HG03575 (cell line): Measurements from ENCODE around the gene OCSTAMP.

Experiments used
- ATAC-seq: cut with Tn5 transposase; IDR thresholded peaks from one replicate; pipeline ENCODE4 v1.9.1; 2021; ENCODE audit not compliant: unreplicated experiment, insufficient number of reproducible peaks, low FRiP score; ENCODE audit errors: extremely low read depth

The OCSTAMP gene

DNA sequence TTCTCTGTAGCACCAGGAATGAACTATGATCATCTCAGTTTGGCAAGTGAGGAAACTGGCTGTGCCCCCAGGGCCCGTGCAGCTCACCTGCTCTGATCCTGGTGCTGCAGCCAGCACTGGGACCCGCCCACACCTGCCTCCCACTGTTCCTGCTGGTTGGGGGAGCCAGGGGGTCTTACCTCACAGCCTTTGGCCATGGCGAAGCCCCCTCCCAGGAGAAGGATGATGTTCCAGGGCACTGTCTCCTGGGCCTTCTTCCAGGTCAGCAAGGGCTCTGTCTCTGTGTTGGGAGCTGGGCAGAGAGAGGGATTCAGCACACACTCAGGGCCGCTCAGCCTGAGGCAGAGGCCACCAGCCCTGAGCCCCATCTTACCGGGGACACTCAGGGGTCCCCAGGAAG lies 24.9 kb upstream of the OCSTAMP start:
- no peak for ATAC-seq

DNA sequence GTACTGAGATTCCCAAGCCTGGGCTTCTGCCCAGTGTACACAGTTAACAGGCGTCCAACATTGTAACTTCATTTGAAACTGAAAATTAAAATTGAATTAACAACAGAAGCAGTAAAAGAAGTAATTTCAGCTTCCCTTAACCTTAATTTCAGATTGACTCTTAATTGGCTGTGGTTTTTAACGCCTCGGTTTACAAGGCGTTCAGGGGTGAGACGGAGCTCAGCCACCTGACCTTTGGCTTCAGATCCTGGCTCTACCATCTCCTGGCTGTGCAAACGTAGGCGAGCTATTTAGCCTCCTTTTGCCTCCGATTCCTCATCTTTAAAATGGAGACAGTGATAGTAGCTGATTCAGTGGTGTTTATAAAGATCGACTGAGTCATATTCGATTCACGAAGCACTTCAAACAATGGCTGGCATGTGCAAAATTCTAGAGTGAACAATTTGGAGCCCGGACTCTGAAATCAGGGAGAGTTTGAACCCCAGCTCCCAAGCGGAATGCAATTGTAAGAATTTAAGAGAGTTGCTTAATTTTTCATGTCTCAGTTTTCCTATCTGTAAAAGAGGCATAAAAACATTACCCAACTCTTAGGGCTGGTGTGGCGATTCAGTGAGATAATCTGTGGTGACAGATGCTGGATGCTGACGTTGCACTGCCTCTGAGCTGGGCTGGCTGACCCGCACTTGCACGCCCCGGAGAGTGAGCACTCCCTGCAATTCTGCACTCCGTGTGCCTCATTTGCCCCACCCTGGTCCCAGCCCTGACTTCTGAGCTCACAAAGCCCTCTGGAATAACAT lies 23.5 kb upstream of the OCSTAMP start:
- no peak for ATAC-seq

DNA sequence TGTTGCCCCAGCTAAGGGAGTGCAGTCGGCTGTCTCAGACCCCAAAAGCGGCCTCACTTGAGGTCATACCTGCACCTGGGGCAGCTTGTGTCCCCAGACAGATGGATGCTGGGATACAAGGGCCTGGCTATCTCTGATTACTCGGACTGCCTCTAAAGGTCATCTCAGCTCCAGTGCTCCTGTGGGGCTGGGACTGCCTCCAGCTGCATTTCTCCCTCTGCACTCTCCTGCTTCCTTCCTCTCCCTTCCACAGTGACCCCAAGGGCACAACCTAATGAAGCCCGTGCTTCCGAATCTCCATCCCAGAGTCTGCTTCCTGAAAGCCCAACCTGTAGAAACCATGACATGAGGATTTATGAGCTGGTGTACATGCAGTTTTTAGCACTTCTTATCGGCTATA lies 22.8 kb upstream of the OCSTAMP start:
- ATAC-seq = no peak

DNA sequence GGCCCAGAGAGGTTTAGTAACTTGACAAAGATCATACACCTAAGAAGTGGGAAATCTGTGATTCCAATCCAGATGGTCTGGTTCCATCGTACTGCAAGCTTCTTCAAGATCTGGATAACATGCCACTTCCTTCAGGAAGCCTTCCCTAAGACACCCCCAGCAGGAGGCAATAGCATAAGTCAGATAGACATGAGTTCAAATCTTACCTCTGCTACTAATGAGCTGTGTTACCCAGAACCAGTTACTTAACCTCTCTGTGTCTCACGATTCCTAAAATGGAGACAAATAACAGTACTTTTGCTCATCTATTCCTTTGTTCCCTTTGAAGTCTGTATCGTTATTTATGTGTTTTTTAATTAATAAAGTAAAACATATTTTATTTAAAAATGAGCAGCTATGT lies 22.3 kb upstream of the OCSTAMP start:
- ATAC-seq = no peak

DNA sequence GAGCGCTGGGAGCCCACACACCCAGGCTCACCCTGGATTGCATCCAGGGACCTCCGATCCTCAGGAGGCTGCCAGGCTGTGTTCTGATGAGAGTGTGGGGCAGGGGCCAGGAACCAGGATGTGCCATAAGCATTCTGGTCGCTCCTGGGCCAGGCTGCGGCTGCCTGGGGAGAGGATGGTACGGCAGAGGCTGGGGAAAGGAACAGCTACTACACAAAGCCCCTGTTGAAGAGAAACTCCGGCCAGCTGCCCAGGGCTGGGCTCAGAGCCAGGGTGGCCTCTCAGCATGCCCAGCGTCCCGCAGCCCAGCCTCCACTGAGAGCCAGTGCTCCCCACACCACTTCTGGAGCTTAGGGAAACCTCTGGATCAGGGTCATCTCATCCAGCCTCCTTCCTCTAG lies 21.7 kb upstream of the OCSTAMP start:
- ATAC-seq = no peak

DNA sequence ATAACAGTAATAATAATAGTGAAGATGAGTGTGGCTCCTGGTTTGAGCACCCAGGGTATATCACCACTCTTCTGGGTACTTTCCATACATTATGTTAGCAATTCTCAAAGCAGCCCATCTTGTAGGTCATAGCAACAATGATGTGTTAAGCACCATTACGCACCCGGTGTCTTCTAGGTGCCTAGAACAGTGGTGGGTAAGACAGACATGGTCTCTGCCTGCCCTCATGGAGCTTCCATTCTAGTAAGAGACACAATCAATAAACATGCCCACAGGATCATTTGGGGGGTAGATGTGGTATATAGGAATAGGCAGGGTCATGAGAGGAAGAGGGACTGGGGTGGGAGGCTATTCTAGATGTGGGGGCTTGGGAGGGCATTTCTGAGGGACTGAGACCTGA lies 21.0 kb upstream of the OCSTAMP start:
- ATAC-seq = no peak

DNA sequence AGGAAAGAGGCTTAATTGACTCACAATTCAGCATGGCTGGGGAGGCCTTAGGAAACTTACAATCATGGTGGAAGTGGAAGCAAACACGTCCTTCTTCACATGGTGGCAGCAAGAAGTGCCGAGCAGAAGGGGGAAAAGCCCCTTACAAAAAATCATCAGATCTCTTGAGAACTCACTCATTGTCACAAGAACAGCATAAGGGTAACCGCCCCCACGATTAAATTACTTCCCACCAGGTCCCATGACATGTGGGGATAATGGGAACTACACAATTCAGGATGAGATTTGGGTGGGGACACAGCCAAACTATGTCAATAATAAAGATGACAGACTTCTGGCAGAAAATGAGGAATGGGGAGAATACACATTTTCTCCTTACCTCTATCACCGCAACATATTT lies 20.5 kb upstream of the OCSTAMP start:
- ATAC-seq = no peak

DNA sequence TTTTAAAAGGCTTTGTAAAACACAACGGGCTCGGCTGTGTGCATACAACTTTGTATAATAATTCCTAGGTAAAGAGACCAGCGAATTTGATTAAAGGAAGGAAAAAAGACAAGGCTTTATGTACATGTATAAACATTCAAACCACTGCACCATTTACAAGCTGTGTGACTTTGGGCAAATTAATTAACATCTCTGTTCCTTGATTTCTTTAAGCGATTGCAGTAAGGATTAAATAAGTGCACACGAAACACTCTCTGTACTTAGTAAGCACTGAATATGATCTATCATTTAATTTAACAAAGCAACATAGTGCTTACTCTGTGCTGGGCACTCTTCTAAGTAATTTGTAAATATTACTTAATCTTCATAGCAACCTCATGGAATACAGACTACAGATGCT lies 19.5 kb upstream of the OCSTAMP start:
- ATAC-seq = no peak

DNA sequence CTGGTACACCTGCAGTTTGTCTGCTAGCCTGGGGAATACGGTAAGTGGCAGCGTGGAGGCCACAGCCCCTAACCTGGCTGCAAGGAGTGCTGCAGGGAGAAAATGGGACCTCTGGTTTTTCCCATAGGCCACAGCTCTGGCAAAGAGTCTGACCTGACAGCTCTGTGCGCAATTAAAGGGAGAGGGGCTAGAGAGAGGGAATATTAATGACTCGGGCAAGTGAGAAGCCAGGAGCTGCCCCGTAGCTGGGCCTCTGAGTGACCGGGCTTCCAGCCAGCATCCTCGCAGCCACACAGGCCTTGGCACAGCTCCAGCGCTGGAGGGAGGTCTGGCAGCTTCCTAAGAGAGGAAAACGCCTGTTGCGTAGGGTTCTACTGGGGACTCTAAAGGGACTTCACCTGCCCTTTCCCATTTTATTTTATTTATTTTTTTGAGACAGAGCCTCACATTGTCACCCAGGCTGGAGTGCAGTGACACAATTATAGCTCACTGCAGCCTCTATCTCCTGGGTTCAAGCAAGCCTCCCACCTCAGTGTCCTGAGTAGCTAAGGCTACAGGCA lies 18.2 kb upstream of the OCSTAMP start:
- ATAC-seq = no peak

DNA sequence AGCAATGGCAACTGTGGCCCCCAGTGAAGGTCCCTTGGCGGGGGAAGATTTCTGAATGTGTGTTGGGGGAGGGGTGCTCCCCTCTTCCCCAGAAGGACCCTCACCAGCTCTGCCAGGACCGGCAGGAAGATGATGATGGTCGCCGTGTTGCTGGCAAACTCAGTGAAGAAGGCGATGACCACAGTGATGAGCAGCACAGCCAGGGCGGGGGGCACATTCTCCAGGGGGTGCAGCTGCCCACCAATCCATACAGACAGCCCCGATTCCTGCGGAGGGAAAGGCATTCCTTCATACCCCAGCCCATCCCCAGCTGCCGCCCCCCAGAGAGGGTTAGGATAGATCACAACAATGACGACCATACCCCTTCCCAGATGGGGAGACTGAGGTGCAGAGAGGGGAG lies 15.7 kb upstream of the OCSTAMP start:
- ATAC-seq = no peak

DNA sequence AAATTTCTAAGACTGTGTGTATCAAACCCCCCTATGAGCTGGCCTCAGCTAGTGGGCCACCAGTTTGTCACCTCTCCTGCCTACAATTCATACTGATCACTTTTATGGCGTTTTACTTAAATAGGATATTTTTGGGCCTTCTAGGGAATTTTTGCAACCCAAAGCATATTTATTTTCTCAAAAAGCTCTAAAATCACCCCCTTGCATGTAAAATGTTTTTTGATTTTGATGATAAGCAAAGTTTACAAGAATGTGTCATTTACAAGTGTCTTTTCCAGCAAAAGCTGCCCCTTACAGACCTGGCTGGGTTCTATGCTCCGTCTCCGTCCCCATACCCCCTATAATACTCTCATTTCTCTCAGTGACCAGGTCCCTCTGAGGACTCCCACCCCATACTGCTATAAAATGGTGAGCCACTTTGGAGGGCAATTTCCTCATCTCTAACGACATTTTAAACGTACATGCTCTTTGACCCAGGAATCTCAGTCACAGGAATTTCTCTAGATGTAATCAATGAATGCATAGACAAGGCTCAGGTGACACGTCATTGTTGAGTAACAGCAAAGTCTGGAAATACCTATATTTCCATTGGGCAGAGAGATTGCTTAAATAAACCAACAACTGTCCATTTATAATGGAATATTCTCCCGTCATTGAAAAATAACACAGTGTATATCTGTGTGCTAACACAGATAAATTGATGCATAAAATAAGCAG lies 13.9 kb upstream of the OCSTAMP start:
- no peak for ATAC-seq

DNA sequence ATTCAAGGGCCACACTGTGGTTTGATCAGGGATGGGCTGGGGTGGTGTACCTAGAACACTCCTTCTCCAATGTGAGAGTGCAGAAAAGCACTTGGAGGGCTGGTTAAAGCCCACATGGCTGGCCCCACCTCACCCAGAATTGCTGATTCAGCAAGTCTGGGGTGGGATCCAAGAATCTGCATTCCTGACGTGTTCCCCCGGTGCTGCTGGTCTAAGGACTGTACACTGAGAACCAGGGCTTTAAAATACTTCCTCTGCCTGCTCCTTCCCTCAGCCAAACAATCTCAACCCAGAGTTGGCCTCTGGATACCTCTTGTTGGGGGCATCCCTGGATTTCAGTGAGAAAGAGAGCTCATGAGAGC lies 13.4 kb upstream of the OCSTAMP start:
- ATAC-seq = no peak

DNA sequence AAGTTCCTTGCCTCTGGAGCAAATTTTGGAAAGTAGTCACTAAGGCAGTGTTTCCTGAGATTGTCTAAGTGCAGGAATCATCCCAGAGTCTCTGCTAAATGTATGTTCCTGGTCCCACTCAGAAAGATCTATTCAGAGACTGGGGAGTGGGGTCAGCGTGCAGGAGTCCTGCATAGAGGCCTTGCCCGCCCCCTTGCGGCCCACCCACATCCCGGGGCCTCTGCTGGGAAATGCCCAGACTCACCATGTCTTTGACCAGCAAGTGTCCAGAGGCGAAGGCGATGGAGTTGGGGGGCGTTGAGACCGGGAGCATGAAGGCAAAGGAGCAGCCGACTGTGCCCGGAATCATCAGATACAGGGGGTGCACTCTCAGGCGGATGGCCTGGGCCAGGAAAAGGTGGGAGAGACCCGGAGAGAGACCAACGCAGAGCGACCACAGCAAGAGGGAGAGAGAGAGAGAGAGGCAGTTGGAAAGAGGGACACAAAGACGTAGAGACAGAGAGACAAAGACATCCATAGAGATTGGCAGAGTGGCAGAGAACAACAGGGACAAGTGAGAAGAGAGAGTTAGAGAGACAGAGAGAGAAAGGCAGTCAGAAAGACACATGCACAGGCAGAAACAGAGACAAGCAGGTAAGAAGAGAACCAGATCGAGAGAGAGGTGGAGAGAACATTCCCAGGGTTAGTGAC lies 12.9 kb upstream of the OCSTAMP start:
- ATAC-seq = no peak

DNA sequence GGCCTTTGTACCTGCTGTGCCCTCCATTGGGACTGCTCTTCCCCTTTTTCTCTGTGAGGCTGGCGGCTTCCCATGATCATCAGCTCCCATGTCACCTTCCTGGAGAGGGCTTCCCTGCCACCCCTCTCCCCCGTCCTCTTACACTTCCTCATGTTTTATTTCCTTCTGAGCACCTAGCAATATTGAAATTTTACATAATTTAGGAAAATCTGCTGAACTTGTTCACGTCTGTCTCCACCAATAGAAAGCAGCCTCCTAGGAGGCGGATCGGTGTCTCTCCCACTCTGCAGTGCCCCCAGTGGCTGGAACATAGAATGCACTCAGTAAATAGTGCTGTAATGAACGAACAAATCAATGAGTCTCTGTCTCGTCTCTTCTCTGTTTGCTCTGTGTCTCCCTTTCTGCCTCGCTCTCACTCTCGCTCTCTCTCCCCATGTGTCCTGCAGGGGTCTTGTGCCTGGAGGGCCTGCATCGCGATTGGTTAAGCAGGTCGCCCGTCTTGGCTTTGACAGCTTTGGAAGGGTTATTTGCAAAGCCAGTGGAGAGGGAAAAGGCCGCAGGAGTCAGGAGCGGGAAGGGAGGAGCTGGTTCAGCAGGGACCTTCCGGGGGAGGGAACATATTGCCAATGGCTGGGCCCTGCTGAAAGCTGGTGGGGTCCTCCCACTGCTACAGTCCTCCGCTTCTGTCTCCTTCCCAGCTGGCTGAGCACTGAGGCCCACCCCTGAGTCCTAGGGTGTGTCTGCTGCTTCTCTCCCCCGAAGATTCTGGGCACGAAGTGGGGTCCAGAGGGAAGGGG lies 12.1 kb upstream of the OCSTAMP start:
- no peak for ATAC-seq

DNA sequence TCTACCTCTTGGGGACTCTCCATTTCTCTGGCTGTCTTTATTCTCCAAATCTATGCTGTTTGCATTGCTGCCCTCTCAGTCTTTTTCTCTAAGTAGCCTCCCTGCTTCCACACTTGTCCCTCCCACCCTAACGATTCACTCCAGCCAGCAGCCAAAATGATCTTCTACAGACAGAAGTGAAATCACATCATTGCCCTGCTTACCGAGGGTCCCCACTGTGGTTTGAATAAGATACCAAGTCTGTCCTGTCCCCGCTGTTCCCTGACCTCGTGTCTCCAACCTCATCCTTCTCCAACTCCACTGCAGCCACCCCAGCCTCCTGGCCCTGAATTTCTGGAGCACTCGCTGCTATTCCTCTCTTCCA lies 11.5 kb upstream of the OCSTAMP start:
- ATAC-seq = no peak

DNA sequence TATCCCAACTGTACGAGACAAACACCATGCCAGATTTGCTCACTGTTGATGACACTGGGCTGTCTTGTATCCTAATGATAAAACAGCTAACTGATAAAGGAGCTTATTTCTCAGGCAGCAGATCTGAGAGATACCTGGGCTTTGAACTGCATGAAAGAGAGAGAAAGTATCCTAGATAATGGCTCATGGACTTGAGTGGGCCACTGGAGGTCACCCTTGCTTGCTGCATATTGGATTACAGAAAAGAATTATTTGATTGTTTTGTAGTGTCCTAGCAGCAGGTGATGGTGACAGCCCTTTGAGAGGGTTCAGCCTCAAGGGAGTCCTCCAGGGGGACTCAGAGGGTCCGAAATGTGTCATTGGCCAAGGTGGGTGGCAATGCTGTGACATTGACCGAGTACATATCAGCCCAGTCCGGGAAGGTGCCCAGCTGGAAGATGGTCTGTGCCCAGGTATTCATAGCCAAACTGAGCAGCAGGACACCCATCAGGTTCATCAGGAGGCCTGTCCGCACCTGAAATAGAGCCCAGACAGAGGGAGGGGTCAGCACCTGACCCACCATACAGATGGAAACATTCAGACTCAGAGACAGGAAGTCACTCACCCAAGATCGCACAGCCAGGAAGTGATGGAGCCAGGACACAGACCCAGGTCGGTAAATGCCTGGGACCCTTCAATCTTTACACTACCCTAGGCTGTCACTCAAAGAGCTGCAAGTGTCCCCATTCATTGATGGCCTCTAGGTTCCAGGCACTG lies 9.4 kb upstream of the OCSTAMP start:
- ATAC-seq = no peak

DNA sequence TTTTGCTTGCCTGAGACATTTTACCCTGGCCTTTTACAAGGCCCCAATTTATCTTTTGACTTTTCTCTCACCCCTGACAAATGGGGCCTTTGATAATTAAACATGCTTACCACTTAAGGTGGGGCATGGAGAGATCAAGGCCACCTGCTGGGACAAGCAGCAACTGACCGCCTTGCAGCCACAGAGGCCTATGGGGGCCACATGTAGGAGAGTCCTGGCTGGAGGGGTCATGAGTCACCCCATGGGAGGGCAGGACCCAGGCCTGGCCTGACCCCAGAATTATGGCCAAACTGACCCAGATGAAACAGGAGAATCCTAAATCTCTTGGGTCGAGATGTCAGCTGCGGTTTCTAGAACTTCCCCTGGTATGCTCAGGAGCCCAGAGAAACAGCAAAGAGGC lies 8.5 kb upstream of the OCSTAMP start:
- no peak for ATAC-seq

DNA sequence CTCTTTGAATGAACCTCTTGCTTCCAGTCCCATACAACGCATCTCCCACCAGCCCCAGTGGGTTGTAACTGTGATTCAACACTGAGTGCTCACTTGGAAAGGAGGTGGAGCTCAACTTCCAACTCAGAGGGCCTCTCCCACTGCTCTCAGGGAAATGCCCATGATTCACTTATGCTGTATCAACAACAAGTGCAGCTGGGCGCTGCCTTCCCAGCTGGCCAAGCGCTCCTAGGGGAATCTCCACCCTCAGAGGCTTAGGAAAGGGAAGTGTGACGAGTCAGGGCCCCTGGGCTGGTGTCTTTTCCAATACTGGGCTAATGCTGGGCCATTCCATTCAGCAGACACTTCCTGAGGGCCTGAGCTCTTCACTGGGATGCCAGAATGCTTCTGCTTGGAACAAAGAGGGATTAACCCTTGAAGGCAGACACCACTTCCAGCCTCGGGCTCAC lies 8.1 kb upstream of the OCSTAMP start:
- no peak for ATAC-seq
